UCSD-AML1 (cell line): ENCODE measurements around the gene NCKIPSD.

Source experiments
- DNase-seq: peaks from one replicate; lab custom pipeline; 2025; ENCODE audit not compliant: unreplicated experiment; lab: John Stamatoyannopoulos, UW

The NCKIPSD gene

DNA sequence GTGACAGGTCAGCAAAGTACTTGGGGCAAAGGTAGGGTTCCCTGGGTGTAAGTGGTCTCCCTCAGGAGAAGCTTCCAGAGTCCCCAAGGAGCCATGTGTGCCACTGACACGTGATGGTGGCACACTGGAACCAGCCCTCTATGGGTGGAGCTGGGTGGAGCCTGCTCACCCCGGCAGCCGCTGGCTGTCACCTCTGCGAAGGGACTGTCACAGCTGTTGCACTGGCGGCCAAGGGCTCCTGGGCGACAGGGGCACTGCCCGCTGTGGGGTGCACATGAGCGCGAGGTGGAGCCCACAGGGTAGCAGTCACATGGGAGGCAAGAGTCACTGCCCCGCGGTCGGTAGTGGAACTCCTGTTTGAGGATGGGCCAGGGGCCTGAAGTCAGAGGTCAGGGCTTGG is 35.0 kb downstream of the NCKIPSD start:
- DNase-seq, result no peak

DNA sequence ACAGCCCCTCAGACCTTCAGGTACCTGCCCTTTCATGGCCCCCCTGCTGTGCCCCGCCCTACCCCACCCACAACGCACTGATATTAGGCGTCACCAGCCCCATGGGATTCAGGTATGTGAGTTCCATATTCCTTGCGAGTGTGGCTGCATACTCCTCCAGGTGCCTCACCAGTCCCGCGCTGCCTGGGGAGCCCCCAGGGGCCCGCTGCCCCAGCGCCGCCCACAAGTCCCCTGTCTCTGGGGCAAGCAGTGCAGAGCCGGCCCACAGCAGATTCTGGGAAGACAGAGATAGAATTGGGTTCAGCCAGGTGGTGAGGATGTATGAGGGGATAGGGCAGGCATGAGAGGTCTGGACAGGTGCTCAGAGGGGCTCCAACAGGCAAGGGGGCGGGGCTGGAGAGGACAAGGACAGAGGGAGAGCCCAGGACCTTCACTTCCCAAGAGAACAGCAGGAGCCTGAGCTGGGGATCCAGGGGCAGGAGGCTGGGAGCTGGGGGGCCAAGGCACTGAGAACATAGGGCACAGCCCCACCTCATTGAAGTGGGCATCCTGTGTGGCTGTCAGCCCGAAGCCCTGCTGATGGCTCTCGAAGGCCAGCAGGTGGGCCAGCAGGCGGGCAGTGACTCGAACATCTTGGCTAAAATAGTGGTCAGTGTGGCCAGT is 37.4 kb downstream of the NCKIPSD start:
- DNase-seq, result no peak

DNA sequence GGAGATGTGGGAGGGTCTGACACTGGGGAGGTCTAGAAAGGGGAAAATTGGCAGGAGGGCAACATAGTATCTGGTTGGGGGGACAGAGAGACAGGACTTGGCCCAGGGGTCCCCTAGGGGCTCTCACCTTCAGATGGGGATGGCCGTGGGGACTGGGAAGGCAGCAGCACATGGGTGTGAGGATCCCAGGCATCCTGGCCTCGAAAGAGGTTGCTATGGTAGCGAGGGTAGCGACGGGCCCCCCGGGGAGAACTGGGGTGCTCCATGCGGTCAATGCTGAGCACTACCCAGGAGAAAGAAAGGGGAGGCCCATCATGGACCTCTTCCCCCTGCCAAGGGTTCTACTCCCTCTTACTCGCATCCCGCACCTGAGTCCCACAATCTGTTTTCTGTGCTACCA is 38.0 kb downstream of the NCKIPSD start:
- no peak for DNase-seq

DNA sequence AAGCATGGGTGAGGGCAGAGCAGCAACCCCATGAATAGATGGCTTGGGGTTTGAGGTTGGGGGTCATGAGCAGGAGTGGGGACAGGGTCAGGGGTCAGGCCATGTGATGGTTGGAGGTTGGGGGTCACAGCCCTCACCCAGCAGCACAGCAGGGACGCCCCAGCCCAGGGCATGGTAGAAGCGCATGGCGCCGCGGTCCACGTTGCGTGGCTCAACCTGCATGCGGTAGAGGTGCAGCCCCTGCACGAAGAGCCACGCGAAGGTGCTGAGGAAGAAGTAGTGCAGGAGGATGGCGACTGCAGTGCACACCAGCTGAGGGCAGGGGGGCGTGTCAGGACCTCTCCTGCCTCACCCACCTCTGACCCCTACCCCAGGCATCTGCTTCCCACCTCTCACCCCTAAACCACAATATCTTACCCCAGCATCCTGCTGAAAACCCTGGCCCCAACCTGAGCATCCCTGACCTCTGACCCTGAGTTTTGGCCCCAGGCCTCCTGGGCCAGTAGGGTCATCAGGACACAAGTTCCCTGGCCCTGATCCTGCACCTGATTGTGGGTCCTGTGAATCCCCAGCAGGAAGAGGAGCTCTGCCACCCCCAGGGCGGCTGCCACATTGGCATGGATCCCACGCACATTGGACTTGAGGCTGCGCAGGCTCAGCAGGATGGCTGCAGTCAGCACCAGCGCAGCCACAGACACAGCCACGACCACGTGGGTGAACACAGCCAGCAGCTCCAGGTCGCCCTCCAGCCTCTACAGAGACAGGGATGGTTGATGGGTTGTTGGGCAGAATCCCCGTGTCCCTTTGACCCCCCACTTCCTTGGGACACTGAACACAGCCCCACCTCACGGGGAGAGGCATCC is 40.6 kb downstream of the NCKIPSD start:
- DNase-seq, result no peak

DNA sequence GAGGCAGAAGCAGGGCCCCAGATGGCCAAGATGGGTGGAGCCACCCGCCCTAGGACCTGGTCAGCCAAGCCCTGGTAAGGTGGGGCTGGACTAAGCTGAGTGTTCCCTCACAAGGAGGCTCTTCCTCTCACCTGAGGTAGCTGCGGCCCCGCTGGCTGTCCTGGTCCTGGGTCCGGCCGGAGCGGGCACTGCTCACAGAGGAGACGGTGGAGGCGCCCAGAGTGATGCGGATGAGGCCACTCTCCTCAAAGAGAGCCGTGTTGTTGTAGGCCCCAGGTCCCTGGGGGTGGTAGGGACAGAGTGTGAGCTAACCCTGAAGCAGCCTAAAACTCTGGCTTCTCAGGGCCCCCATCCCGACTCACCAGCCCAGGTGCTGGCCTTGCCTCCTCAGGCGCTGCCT is 43.1 kb downstream of the NCKIPSD start:
- no peak for DNase-seq

DNA sequence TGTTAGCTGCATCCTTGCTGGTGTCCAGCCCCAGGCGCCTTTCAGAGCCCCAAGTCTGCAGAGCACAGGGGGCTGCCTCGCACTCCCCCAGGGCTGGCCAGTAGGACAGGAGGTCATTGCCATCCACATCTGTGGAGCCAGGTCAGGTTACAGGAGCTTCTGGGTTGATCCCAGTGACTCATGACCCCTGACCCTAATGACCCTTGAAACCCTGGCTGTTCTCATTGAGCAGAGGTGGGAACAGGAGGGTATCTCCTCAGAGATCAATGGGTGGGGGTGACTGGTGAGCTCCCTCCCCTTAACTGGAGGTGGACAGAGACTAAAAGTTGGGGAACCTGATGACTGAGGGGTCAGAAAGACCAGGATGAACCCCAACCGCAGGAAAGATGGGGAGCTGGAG is 44.3 kb downstream of the NCKIPSD start:
- no peak for DNase-seq

- DNase-seq, result no peak
Observed at GRCh38 chr3:48639944-48640606, 45.6 kb downstream of the NCKIPSD start.

DNA sequence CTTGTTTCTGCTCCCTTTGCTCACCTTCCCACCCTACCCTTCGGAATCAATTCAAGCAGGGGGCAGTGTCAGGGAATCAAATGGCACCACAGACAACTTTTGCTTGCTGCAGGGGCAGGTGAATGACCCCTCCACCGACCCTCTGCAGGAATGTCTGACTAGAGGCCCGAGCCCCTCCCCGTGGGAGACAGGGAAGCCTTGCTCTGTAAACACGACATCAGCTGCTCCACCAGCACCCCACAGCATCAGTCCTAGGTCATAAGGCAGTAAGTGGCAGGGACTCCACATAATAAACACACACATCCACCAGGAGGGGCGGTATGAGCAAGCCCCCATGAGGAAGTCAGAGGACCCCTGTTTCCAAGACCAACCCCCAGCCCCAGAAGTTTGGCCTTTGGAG is 48.4 kb downstream of the NCKIPSD start:
- no peak for DNase-seq

DNA sequence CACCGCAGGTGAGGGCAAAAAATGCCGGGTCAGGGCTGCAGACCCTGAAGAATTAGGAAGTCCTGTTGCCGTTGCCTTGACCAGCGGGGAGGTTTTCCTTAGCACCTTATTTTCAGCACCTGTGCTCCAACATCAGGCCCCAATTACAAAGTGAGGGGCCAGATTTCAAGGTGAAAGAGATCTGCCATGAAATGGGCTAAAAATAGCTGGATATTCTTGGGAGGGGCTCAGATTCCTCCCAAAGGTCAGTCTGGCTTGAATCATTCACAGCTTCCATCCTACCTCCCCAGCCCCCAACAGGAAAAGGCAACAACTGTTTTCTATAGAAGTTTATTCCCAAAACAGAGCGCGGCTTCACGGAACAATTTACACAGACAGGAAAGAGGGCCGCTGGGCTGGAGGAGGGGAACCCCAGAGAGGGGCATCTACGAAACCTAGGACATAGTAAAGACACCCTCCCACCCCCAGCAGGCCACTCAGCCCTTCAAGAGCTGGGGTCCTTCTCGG is 49.5 kb downstream of the NCKIPSD start:
- DNase-seq, result no peak

GRCh38 chr3:48635222-48636021 is 50.3 kb downstream of the NCKIPSD start, which contains the start of gene SLC26A6:
SLC26A6 (minus strand) TSS chr3:48635461; CDS start chr3:48635393, 68 bp downstream.
- DNase-seq, result peak; percentile 97

DNA sequence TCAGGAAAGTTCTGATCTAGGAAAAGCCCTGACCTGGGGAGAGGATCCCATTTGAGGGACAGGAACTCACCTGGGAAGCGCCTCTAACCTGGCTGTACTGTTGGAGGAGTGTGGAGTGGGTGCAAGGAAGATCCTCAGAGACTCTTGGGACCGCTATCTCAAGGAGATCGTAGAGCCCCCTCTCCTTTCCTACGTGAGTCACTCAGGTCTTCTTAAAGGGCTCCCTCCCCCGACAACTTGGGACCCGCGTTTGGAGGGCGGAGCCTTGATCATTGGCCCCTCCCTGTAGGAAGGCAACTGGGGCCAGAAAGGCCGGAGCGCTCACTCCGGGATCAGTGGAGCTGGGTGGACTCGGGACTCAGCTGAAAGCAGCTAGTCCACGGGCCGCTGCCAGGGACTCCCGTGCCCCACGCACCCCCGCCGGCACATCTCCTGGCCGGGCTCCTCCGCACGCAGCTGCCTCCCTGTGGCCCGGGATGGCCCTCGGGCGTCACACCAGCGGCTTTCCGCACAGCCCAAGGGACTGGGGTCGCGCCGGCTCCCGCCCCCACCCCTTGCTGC is 51.0 kb downstream of the NCKIPSD start:
- DNase-seq, result peak; percentile 54

GRCh38 chr3:48633743-48634142 is 52.0 kb downstream of the NCKIPSD start:
- DNase-seq, result no peak

GRCh38 chr3:48633256-48633655 is 52.5 kb downstream of the NCKIPSD start:
- no peak for DNase-seq

DNA sequence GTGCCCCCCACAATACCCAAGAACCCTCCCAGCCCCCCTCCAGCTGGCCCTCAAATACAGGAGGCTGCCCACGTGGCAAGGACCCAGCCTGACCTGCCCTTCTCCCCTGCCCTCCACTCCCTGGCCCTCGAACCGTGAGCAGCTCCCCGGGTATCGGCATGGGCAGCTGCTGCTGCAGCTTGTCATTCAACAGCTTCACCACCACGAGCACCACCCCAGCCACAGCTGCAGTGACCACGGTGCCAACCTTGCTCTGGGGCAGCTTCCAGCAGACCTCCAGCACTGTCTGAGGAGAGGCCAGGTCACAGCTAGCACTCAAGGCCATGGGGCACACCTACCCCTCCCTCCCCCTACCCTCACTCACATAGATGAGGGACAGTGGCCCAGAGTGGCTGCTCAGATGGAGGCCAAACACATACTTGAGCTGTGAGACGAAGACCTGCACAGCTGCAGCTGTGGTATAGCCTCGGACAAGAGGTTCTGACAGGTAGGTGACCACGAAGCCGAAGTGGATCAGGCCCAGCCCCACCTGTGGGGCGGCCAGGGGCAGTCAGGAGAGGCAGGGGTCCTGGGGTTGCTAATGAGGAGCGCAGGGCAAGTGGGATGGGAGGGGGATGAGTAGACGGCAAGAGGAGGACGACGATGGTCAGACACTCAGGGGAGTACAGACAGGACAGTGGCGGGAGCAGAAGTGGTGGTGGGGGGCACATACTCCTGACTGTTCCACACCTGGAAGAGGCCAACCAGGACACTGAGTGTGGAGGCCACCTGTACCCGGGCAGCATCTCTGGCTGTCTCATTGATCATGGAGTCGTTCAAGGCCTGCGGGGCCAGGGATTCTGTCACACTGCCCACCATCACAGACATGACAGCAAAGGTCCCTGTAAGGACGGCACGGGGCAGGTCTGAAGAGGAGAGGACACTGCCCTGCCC is 53.9 kb downstream of the NCKIPSD start:
- no peak for DNase-seq

GRCh38 chr3:48630833-48631232 is 54.9 kb downstream of the NCKIPSD start:
- no peak for DNase-seq

DNA sequence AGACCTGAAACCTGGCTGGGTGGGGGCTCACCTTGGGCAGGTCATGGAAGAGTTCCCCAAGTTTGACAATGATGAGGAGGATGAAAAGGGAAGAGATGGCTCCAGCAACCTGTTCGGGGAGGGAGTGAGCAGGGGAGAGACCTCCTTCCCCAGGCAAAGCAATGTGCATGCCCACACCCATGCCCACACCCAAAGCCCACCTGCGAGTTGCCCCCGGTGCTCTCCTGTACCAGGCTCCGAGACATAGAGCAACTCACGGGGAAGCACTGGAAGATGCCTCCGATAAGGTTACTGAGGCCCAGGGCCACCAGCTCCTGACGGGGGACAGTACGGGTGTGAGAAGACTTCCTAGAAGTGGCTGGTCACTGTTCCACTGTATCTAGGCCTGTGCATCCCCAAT is 55.3 kb downstream of the NCKIPSD start:
- no peak for DNase-seq

DNA sequence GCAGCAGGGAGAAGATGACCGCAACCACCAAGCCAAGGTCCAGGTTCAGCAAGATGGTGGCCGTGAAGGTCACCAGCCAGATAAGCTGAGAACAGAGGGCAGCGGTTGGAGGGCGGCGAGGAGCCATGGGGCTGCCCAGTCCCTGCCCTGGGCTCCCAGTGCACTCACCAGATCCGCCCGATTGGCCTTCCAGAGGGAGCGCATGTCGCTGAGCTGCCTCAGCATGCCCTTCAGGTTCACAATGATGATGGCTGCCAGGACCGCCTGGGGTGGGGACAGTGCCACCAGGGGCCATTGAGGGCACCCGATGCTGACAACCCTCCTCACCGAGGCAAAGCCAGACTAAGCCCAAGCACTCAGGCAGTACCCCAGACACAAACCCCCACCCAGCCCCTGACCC is 55.8 kb downstream of the NCKIPSD start:
- no peak for DNase-seq

DNA sequence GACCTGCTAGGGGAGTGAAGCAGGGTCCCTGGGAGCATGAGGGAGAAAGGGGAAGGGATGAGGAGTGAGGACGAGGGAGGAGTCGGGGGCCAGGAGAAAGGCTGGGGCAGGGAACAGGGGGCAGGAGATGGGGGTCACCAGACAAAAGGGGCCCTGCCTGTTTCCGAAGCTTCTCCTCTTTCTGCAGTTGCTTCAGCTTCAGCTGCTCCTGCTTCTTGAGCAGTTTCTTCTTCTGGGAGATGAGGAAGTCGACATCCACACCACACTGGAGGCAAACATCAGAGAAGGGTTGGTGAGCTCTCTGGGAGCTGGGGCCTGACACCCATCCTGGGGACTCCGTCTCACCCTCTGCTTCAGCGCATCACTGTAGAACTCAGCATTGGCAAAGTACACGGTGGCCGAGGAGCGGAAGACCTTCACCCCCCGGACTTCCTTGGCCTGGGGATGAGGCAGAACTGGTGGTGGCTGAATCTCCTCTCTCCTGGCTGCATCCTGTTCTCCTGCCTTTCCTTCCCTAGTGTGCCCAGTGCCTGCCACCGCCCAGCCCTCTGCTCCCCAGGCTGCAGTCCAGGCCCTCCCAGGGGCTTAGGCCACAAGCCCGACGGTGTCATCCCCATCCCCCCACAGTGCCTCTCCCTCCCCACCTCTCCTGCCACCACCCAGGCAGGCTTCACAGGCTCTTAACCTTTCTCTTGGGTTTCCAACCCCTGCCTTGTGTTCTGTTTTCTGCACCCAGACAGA is 57.3 kb downstream of the NCKIPSD start:
- no peak for DNase-seq

DNA sequence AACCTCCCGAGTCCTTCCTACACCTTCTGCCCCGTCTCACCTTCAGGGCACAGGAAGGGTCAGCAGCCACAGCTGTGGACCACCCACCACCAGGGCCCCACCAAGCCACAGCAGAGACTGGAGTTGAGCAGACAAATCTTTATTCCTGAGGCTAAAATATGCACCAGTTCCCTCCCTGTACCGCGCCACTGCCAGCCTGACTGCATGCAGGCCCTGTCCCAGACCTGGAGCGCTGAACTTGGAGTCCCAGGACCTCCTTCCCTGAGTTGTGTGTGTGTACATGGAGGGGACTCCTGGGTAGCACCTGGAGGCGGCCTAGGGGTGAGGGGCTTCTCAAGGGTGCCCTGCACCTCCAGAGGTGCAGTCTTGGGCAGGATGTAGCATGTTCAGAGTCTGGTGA is 60.1 kb downstream of the NCKIPSD start:
- no peak for DNase-seq
